MM.1S (cell line): ENCODE data around the gene MAPRE3.

Source experiments
- CTCF ChIP-seq: fragments of 300-600 bp; sonication (generic); IDR thresholded peaks from 2 replicates; pipeline ENCODE4 v1.5.1; 2016; ENCODE audit warnings: antibody characterized with exemption, low read length, mixed read lengths
- EZH2 ChIP-seq: fragments of 300-600 bp; sonication (generic); optimal IDR thresholded peaks from 2 replicates; pipeline ENCODE3; 2017; ENCODE audit warnings: low read depth, mild to moderate bottlenecking, antibody characterized with exemption, low read length, mixed read lengths
- EZH2phosphoT487 ChIP-seq: fragments of 300-600 bp; sonication (generic); IDR thresholded peaks from 2 replicates; pipeline ENCODE4 v1.6.1; 2018; ENCODE audit warnings: antibody characterized with exemption, low read length

- TF ChIP-seq CTCF (no peak), EZH2 (no peak), EZH2phosphoT487 (no peak)
Measured at GRCh38 chr2:27072920-27073319, 102.5 kb downstream of the MAPRE3 start.
